ENCODE results near the gene METTL5. TPM values are rescaled to one million over a fixed set of nuclear protein-coding genes. Genes with fewer than 3 reads are reported as not detected.
A peak's percentile ranks its signal among the peaks of the same experiment; 100 is the strongest.

Gene METTL5
- total RNA-seq, 3 donors from 2014 or later = 33.3 to 60.3 (median 42.3) TPM

DNA sequence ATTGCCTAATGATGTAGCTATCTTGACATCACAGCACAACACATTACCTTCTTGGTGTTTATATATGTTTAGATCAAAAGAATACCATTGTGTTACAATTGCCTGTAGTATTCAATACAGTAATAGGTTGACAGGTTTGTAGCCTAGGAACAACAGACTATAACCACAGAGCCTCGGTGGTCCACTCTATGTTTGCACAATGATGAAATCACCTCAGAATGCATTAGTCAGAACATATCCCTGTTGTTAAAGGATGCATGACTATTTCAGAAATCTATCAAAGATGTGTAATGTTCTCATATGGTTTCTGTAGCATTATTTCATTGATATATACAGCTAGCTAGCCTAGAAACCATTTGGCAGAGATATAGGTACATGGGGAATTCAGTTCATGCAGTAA lies 8.9 kb downstream of the METTL5 start:
- no peak for ATAC-seq

GRCh38 chr2:169808221-169808620 lies 16.5 kb downstream of the METTL5 start:
- H3K36me3 ChIP-seq (ENCODE audit: low read depth) = peaks cover 15% of the 10 kb centered on the region
- ATAC-seq = no peak
- no peaks in the 10 kb centered on the region for H3K9me3 ChIP-seq
- no peak for DNase-seq
- no peak overlapping the region for H3K4me3 ChIP-seq
- TF ChIP-seq, protein P1, sequence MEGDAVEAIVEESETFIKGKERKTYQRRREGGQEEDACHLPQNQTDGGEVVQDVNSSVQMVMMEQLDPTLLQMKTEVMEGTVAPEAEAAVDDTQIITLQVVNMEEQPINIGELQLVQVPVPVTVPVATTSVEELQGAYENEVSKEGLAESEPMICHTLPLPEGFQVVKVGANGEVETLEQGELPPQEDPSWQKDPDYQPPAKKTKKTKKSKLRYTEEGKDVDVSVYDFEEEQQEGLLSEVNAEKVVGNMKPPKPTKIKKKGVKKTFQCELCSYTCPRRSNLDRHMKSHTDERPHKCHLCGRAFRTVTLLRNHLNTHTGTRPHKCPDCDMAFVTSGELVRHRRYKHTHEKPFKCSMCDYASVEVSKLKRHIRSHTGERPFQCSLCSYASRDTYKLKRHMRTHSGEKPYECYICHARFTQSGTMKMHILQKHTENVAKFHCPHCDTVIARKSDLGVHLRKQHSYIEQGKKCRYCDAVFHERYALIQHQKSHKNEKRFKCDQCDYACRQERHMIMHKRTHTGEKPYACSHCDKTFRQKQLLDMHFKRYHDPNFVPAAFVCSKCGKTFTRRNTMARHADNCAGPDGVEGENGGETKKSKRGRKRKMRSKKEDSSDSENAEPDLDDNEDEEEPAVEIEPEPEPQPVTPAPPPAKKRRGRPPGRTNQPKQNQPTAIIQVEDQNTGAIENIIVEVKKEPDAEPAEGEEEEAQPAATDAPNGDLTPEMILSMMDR (IDR thresholded peaks at IDR 0.05) = no peak
- no peaks in the 10 kb centered on the region for H3K4me1 ChIP-seq (ENCODE audit: low read depth)
- intact Hi-C loops (cut with DNase I, micrococcal nuclease) = no loop called here

More for the DNA sequence above, 8.9 kb downstream of the METTL5 start:
- no peaks in the 10 kb centered on the region for H3K4me1 ChIP-seq (ENCODE audit: low read depth)
- no peak for DNase-seq
- no peaks in the 10 kb centered on the region for H3K9me3 ChIP-seq
- H3K4me3 ChIP-seq = no peak overlapping the region
- intact Hi-C loops (cut with DNase I, micrococcal nuclease) = no loop called here
- TF ChIP-seq, protein P1 (IDR thresholded peaks at IDR 0.05) = no peak
- H3K36me3 ChIP-seq (ENCODE audit: low read depth) = peaks cover 5% of the 10 kb centered on the region

DNA sequence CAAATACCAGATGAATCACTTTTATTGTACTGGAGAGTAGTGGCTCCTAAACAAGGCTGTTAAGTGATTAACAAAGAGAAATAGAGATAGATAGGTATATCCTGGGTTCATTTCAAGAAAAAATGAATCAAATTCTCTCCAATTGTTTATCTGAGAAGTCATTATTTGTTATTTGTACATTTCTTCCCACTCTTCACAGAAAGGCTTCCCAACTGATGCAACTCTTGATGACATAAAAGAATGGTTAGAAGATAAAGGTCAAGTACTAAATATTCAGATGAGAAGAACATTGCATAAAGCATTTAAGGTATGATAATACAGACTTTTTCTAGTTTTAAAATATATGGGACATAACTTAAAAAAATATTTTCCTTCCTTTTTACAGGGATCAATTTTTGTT lies 18.1 kb downstream of the METTL5 start:
- TF ChIP-seq, protein P1 (IDR thresholded peaks at IDR 0.05) = no peak
- H3K9me3 ChIP-seq = no peaks in the 10 kb centered on the region
- intact Hi-C loops (cut with DNase I, micrococcal nuclease) = no loop called here
- no peak overlapping the region for H3K4me3 ChIP-seq
- no peak for DNase-seq
- ATAC-seq = no peak
- H3K36me3 ChIP-seq (ENCODE audit: low read depth) = peaks cover 15% of the 10 kb centered on the region
- no peaks in the 10 kb centered on the region for H3K4me1 ChIP-seq (ENCODE audit: low read depth)

DNA sequence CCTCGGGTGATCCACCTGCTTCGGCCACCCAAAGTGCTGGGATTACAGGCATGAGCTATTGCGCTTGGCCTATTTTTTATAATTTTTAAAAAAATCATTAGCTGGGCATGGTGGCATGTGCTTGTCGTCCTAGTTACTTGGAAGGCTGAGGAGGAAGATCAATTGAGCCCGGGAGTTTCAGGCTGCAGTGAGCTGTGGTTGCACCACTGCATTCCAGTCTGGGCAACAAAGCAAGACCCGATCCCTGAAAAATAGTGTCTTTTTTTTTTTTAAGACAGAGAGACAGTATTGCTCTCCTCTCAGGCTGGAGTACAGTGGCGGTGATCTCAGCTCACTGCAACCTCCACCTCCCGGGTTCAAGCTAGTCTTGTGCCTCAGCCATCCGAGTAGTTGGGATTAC lies 21.2 kb downstream of the METTL5 start:
- intact Hi-C loops (cut with DNase I, micrococcal nuclease) = no loop called here
- H3K4me3 ChIP-seq = no peak overlapping the region
- no peaks in the 10 kb centered on the region for H3K4me1 ChIP-seq (ENCODE audit: low read depth)
- H3K36me3 ChIP-seq (ENCODE audit: low read depth) = peaks cover 4% of the 10 kb centered on the region
- DNase-seq = no peak
- no peaks in the 10 kb centered on the region for H3K9me3 ChIP-seq
- TF ChIP-seq, protein P1 (IDR thresholded peaks at IDR 0.05) = no peak
- no peak for ATAC-seq

DNA sequence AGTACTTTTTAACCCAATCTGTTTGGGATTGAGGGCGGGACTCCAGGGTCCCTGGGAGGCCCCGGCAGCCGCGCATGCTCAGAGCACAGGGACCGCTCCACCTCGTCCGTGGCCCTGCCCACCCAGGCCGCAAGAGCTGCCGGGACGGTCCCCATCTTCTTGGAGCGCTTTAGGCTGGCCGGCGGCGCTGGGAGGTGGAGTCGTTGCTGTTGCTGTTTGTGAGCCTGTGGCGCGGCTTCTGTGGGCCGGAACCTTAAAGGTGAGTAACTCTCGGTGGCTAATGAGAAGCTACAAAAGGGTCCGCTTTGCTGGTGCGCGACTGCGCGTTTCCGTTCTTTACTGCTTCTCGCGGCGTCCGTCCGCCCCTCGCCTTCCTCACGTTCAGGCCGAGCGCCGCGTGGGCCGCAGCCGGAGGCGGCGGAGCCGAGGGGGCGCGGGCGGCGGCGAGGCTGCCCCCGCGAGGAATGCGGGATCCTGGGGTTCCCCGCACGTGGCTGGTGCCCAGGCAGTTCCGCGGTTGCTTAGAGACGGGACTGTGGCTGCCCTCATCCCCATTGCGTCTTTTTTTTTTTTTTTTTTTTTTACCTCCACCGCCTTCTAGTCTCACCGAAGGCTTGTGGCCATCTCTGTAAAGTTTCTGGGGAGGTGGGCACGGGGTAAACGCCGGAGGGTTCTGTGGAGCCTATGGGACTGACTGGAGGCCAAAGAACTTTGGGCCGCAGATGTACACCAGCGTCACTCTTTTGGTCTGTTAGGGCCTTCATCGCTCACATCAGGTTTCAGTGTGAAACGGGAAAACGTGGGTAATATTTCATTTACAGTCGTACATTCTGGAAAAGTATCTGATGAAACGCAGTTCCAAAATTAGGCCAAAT lies 25.8 kb downstream of the METTL5 start, which contains the start of gene SSB:
SSB (plus strand) TSS at position 154 of the 875 bp plus-strand sequence. CDS start 2,090 bp downstream, outside the sequence.
- ATAC-seq = peak; percentile 99
- TF ChIP-seq, protein P1 (IDR thresholded peaks at IDR 0.05) = no peak
- Histone ChIP-seq H3K36me3 (ENCODE audit: low read depth) (no peaks in the 10 kb centered on the region), H3K4me1 (ENCODE audit: low read depth) (no peaks in the 10 kb centered on the region), H3K4me3 (peak within 1 kb of the TSS; percentile 42), H3K9me3 (no peaks in the 10 kb centered on the region)
- intact Hi-C loops (cut with DNase I, micrococcal nuclease) = no loop called here
- peak; percentile 93 to 96 (median 94) for DNase-seq

Data from mucosa of descending colon (tissue), 3 donors.